HepG2 (cell line): ENCODE data around the gene EXOSC9. TPM values are rescaled to one million over a fixed set of nuclear protein-coding genes. Genes with fewer than 3 reads are reported as not detected.
A peak's percentile ranks its signal among the peaks of the same experiment; 100 is the strongest.

Experiments used
- EED ChIP-seq: sonication (generic); formaldehyde crosslinking; IDR thresholded peaks from 2 replicates; pipeline ENCODE4 v1.5.0; 2020; ENCODE audit warnings: mild to moderate bottlenecking, missing genetic modification reagents
- HNRNPL ChIP-seq: fragments of 200-400 bp; formaldehyde crosslinking; IDR thresholded peaks from 2 replicates; pipeline ENCODE4 v1.6.1; 2017; ENCODE audit warnings: mild to moderate bottlenecking, low read depth, low read length
- MLLT10 ChIP-seq: sonication (generic); formaldehyde crosslinking; IDR thresholded peaks from 2 replicates; pipeline ENCODE4 v1.4.0; 2020; ENCODE audit warnings: missing genetic modification reagents
- TOPORS ChIP-seq: sonication (generic); formaldehyde crosslinking; IDR thresholded peaks from 2 replicates; pipeline ENCODE4 v1.8.0; 2023; ENCODE audit warnings: mild to moderate bottlenecking, missing genetic modification reagents
- ZKSCAN1 ChIP-seq: fragments of 150-350 bp; IDR thresholded peaks from 2 replicates; pipeline ENCODE4 v1.6.1; 2014; ENCODE audit warnings: low read length
- ZNF207 ChIP-seq: fragments of 450-650 bp; IDR thresholded peaks from 2 replicates; pipeline ENCODE4 v1.6.1; 2016; ENCODE audit warnings: antibody characterized with exemption, borderline replicate concordance
- polyA plus RNA-seq, 8 experiments: library from polyadenylated mRNA; depleted of rRNA in 3 of 8; stranded (reverse) in 7 of 8; unstranded in 1 of 8; fragments of >200 nt; fragmentation: Illumina TruSeq in 4 of 8; extraction: Trizol in 4 of 8; gene quantifications; 2 replicates each; pipeline versions ENCODE4 v1.2.1 to v1.2.3, GENCODE V29; 2011 to 2016; ENCODE audit warnings: low read depth in 4 of 8, missing spikeins in 1 of 8, mixed read lengths in 1 of 8; ENCODE audit not compliant: insufficient read depth in 1 of 8
- total RNA-seq, 5 experiments: library from RNA; depleted of rRNA; stranded (reverse); fragments of >200 nt; fragmentation: Illumina TruSeq; extraction: Trizol; gene quantifications; 2 replicates each; pipeline ENCODE4 v1.2.3, GENCODE V29; 2016; ENCODE audit warnings: low read depth in 1 of 5
- TF ChIP-seq, protein P1 (sequence below): sonication (generic); formaldehyde crosslinking; IDR thresholded peaks from 2 replicates; pipeline ENCODE4 v1.4.0; 2020; ENCODE audit warnings: missing genetic modification reagents
- TF ChIP-seq, protein P2 (sequence below): sonication (generic); formaldehyde crosslinking; IDR thresholded peaks from 2 replicates; pipeline ENCODE4 v1.4.0; 2020; ENCODE audit warnings: low read depth, mild to moderate bottlenecking, missing genetic modification reagents
- TF ChIP-seq, protein P3 (sequence below): sonication (generic); formaldehyde crosslinking; IDR thresholded peaks from 2 replicates; pipeline ENCODE4 v1.5.0; 2020; ENCODE audit warnings: missing genetic modification reagents, mild to moderate bottlenecking, borderline replicate concordance
- TF ChIP-seq, protein P4 (sequence below): IDR thresholded peaks from 2 replicates; pipeline ENCODE4 v1.6.1; 2012; ENCODE audit warnings: low read length, improper control_type of control experiment
- TF ChIP-seq, protein P5 (sequence below): sonication (generic); formaldehyde crosslinking; IDR thresholded peaks from 2 replicates; pipeline ENCODE4 v1.4.0; 2020; ENCODE audit warnings: missing genetic modification reagents, mild to moderate bottlenecking, borderline replicate concordance
- TF ChIP-seq, protein P6 (sequence below): sonication (generic); formaldehyde crosslinking; IDR thresholded peaks from 2 replicates; pipeline ENCODE4 v1.5.1; 2020; ENCODE audit warnings: missing genetic modification reagents, mild to moderate bottlenecking, borderline replicate concordance

EXOSC9 gene
- total and polyA plus RNA-seq, 2 of the 13 experiments (the other 11 are each of a cell fraction or from before 2014, with no cell fraction given): 26.0 to 48.0 TPM

DNA sequence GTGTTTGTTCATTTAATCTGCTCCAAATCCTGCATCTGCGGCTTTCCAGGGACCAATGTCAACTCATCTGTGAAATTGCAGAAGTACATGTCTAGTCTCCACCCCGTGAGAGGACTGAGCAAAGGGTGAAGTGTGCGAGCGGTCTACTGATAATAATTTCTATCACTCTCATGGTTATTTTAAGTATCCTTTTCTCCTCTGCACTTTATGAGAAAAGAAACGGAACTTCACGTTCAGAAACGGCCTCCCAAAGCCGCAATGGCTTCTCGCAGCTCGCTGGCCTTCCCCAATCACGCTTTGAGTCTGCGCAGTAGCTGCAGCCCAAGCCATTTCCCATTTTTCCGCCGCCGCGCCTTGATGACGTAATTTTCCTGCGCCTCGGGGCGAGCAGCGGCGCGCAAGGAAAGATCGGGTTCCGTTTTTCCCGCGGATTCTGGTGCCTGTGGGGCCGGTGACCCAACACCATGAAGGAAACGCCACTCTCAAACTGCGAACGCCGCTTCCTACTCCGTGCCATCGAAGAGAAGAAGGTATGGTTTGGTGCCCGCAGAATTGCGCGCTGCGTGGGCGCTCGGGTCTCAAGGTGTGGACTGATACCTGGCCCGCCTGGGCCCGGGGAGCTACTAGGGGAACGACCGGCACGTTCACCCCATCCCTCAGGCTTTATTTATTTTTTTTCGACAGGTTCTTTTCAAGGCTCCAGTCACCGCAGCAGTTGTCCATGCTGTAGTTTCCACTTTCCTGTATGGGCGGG lies at the start of gene EXOSC9 (continued):
- TF ChIP-seq, protein P1, sequence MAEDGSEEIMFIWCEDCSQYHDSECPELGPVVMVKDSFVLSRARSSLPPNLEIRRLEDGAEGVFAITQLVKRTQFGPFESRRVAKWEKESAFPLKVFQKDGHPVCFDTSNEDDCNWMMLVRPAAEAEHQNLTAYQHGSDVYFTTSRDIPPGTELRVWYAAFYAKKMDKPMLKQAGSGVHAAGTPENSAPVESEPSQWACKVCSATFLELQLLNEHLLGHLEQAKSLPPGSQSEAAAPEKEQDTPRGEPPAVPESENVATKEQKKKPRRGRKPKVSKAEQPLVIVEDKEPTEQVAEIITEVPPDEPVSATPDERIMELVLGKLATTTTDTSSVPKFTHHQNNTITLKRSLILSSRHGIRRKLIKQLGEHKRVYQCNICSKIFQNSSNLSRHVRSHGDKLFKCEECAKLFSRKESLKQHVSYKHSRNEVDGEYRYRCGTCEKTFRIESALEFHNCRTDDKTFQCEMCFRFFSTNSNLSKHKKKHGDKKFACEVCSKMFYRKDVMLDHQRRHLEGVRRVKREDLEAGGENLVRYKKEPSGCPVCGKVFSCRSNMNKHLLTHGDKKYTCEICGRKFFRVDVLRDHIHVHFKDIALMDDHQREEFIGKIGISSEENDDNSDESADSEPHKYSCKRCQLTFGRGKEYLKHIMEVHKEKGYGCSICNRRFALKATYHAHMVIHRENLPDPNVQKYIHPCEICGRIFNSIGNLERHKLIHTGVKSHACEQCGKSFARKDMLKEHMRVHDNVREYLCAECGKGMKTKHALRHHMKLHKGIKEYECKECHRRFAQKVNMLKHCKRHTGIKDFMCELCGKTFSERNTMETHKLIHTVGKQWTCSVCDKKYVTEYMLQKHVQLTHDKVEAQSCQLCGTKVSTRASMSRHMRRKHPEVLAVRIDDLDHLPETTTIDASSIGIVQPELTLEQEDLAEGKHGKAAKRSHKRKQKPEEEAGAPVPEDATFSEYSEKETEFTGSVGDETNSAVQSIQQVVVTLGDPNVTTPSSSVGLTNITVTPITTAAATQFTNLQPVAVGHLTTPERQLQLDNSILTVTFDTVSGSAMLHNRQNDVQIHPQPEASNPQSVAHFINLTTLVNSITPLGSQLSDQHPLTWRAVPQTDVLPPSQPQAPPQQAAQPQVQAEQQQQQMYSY (CRISPR knock-in tag): no peak
- no peak for TF ChIP-seq ZKSCAN1
- TF ChIP-seq, protein P2, sequence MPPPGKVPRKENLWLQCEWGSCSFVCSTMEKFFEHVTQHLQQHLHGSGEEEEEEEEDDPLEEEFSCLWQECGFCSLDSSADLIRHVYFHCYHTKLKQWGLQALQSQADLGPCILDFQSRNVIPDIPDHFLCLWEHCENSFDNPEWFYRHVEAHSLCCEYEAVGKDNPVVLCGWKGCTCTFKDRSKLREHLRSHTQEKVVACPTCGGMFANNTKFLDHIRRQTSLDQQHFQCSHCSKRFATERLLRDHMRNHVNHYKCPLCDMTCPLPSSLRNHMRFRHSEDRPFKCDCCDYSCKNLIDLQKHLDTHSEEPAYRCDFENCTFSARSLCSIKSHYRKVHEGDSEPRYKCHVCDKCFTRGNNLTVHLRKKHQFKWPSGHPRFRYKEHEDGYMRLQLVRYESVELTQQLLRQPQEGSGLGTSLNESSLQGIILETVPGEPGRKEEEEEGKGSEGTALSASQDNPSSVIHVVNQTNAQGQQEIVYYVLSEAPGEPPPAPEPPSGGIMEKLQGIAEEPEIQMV (CRISPR knock-in tag): peak; percentile 55; the same call in 1 of the 2 replicates
- TF ChIP-seq HNRNPL: peak; percentile 22; the same call in 1 of the 2 replicates
- no peak for TF ChIP-seq MLLT10
- TF ChIP-seq TOPORS: peak; percentile 54; the same call in 1 of the 2 replicates
- TF ChIP-seq, protein P3, sequence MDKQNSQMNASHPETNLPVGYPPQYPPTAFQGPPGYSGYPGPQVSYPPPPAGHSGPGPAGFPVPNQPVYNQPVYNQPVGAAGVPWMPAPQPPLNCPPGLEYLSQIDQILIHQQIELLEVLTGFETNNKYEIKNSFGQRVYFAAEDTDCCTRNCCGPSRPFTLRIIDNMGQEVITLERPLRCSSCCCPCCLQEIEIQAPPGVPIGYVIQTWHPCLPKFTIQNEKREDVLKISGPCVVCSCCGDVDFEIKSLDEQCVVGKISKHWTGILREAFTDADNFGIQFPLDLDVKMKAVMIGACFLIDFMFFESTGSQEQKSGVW (CRISPR knock-in tag): no peak; the same call in 1 of the 2 replicates
- TF ChIP-seq, protein P4, sequence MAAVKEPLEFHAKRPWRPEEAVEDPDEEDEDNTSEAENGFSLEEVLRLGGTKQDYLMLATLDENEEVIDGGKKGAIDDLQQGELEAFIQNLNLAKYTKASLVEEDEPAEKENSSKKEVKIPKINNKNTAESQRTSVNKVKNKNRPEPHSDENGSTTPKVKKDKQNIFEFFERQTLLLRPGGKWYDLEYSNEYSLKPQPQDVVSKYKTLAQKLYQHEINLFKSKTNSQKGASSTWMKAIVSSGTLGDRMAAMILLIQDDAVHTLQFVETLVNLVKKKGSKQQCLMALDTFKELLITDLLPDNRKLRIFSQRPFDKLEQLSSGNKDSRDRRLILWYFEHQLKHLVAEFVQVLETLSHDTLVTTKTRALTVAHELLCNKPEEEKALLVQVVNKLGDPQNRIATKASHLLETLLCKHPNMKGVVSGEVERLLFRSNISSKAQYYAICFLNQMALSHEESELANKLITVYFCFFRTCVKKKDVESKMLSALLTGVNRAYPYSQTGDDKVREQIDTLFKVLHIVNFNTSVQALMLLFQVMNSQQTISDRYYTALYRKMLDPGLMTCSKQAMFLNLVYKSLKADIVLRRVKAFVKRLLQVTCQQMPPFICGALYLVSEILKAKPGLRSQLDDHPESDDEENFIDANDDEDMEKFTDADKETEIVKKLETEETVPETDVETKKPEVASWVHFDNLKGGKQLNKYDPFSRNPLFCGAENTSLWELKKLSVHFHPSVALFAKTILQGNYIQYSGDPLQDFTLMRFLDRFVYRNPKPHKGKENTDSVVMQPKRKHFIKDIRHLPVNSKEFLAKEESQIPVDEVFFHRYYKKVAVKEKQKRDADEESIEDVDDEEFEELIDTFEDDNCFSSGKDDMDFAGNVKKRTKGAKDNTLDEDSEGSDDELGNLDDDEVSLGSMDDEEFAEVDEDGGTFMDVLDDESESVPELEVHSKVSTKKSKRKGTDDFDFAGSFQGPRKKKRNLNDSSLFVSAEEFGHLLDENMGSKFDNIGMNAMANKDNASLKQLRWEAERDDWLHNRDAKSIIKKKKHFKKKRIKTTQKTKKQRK: no peak
- peak; percentile 19; the same call in 1 of the 2 replicates for TF ChIP-seq EED
- TF ChIP-seq, protein P5, sequence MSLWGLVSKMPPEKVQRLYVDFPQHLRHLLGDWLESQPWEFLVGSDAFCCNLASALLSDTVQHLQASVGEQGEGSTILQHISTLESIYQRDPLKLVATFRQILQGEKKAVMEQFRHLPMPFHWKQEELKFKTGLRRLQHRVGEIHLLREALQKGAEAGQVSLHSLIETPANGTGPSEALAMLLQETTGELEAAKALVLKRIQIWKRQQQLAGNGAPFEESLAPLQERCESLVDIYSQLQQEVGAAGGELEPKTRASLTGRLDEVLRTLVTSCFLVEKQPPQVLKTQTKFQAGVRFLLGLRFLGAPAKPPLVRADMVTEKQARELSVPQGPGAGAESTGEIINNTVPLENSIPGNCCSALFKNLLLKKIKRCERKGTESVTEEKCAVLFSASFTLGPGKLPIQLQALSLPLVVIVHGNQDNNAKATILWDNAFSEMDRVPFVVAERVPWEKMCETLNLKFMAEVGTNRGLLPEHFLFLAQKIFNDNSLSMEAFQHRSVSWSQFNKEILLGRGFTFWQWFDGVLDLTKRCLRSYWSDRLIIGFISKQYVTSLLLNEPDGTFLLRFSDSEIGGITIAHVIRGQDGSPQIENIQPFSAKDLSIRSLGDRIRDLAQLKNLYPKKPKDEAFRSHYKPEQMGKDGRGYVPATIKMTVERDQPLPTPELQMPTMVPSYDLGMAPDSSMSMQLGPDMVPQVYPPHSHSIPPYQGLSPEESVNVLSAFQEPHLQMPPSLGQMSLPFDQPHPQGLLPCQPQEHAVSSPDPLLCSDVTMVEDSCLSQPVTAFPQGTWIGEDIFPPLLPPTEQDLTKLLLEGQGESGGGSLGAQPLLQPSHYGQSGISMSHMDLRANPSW: peak; percentile 76; the same call in 1 of the 2 replicates
- no peak for TF ChIP-seq ZNF207
- TF ChIP-seq, protein P6, sequence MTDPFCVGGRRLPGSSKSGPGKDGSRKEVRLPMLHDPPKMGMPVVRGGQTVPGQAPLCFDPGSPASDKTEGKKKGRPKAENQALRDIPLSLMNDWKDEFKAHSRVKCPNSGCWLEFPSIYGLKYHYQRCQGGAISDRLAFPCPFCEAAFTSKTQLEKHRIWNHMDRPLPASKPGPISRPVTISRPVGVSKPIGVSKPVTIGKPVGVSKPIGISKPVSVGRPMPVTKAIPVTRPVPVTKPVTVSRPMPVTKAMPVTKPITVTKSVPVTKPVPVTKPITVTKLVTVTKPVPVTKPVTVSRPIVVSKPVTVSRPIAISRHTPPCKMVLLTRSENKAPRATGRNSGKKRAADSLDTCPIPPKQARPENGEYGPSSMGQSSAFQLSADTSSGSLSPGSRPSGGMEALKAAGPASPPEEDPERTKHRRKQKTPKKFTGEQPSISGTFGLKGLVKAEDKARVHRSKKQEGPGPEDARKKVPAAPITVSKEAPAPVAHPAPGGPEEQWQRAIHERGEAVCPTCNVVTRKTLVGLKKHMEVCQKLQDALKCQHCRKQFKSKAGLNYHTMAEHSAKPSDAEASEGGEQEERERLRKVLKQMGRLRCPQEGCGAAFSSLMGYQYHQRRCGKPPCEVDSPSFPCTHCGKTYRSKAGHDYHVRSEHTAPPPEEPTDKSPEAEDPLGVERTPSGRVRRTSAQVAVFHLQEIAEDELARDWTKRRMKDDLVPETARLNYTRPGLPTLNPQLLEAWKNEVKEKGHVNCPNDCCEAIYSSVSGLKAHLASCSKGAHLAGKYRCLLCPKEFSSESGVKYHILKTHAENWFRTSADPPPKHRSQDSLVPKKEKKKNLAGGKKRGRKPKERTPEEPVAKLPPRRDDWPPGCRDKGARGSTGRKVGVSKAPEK (CRISPR knock-in tag): 0 out of 2 replicates have a peak, but pooled peaks have one; percentile 61
